ENCODE data around the gene DOC2B.

DNA sequence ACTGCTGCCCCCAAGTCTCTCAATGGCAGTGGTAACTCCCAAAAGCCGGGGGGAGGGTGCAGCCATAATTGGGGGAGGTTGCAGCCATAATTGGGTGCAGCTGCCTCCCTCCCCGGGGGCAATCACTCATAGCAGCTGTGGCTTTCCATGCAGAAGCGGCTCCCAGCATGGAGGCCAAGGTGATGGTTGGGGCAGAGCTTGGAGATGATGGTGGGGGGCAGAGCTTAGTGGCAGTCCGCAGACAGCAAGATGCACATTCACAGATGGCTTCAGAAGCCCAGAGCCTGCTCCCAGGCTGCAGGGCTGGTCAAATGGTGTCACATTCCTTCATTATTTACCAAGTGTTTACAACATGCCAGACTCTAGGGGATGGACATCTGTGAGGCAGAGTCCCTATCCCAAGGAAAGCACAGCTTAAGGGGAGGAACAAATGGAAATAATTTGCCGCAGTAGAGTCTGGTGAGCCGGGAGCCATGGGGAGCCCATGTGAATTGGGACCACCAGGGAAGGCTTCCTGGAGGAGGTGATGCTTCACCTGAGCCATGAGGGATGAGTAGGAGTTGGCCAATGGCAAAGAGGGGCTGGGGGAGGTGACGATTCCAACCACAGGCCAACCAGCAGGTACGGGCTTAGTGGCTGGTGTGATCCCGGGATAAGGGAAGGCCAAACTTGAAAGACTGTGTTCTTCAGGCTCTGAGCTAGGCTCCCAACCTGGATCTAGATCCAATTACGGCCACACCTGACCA is 8.1 kb downstream of the DOC2B start:
- TF ChIP-seq, protein P1, sequence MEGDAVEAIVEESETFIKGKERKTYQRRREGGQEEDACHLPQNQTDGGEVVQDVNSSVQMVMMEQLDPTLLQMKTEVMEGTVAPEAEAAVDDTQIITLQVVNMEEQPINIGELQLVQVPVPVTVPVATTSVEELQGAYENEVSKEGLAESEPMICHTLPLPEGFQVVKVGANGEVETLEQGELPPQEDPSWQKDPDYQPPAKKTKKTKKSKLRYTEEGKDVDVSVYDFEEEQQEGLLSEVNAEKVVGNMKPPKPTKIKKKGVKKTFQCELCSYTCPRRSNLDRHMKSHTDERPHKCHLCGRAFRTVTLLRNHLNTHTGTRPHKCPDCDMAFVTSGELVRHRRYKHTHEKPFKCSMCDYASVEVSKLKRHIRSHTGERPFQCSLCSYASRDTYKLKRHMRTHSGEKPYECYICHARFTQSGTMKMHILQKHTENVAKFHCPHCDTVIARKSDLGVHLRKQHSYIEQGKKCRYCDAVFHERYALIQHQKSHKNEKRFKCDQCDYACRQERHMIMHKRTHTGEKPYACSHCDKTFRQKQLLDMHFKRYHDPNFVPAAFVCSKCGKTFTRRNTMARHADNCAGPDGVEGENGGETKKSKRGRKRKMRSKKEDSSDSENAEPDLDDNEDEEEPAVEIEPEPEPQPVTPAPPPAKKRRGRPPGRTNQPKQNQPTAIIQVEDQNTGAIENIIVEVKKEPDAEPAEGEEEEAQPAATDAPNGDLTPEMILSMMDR (IDR thresholded peaks at IDR 0.05 in 8 of 11, conservative IDR thresholded peaks at IDR 0.05 in 3 of 11): no peak
- TF ChIP-seq POLR2A (IDR thresholded peaks at IDR 0.05): no peak
- no peak for TF ChIP-seq POLR2AphosphoS5 (IDR thresholded peaks at IDR 0.05)
